H1 (cell line): ENCODE results near the gene STX10. TPM values are rescaled to one million over a fixed set of nuclear protein-coding genes. Genes with fewer than 3 reads are reported as not detected.

ENCODE experiments used
- CTCF ChIA-PET: fragments of 300-600 bp; sonication (Branson Sonifier 250); formaldehyde crosslinking; loops from one replicate; lab custom pipeline; 2021; ENCODE audit not compliant: partially characterized antibody; lab: Charles Lee
- POLR2A ChIA-PET: fragments of 300-600 bp; sonication (Branson Sonifier 250); formaldehyde crosslinking; loops from one replicate; lab custom pipeline; 2021; ENCODE audit warnings: inconsistent platforms; ENCODE audit not compliant: partially characterized antibody; lab: Charles Lee
- DNase-seq, 2 experiments: peaks; one replicate each; pipeline versions ENCODE4 v3.0.0 to v3.0.0-alpha.2; 2010 to 2022; ENCODE audit warnings: low spot score in 2 of 2, low read depth in 1 of 2, mixed read lengths in 1 of 2
- FAIRE-seq: peaks from 2 replicates; lab custom pipeline; 2011; peaks lifted over from hg19 to GRCh38; lab: Jason Lieb, UNC
- H2AFZ ChIP-seq: 2 replicates; pipeline ENCODE4 v1.8.1; 2012; ENCODE audit warnings: low read length, inconsistent platforms
- H2AK5ac ChIP-seq: 2 replicates; pipeline ENCODE4 v1.6.1; 2013; ENCODE audit warnings: low read depth, low read length
- H2BK120ac ChIP-seq: replicated peaks from 2 replicates; pipeline ENCODE3; 2013; ENCODE audit warnings: low read depth, low read length, inconsistent platforms
- H2BK12ac ChIP-seq: 2 replicates; pipeline ENCODE4 v1.6.1; 2013; ENCODE audit warnings: low read depth, low read length
- H2BK15ac ChIP-seq: 2 replicates; pipeline ENCODE4 v1.6.1; 2013; ENCODE audit warnings: low read length
- H2BK20ac ChIP-seq: 2 replicates; pipeline ENCODE4 v1.6.1; 2013; ENCODE audit warnings: low read length
- H2BK5ac ChIP-seq: 2 replicates; pipeline ENCODE4 v1.6.1; 2013; ENCODE audit warnings: low read depth, low read length
- H3K14ac ChIP-seq: 2 replicates; pipeline ENCODE4 v1.6.1; 2013; ENCODE audit warnings: inconsistent platforms; ENCODE audit not compliant: insufficient read length
- H3K18ac ChIP-seq: 2 replicates; pipeline ENCODE4 v1.6.1; 2013; ENCODE audit warnings: low read length; ENCODE audit errors: extremely low read depth
- H3K23ac ChIP-seq: 2 replicates; pipeline ENCODE4 v1.6.1; 2013; ENCODE audit warnings: inconsistent platforms; ENCODE audit not compliant: insufficient read length
- H3K23me2 ChIP-seq: 2 replicates; pipeline ENCODE4 v1.6.1; 2013; ENCODE audit warnings: low read depth, low read length
- H3K27ac ChIP-seq: 2 replicates; pipeline ENCODE4 v1.6.1; 2011; ENCODE audit warnings: low read depth, low read length, inconsistent platforms
- H3K27me3 ChIP-seq, 4 experiments: replicated peaks in 1 of 4; 1 replicate in 1 of 4; 2 replicates in 3 of 4; pipeline versions ENCODE4 v1.6.1 to v1.8.1; 2011 to 2013; ENCODE audit warnings: low read length in 3 of 4, mild to moderate bottlenecking in 3 of 4, inconsistent platforms in 2 of 4, mixed read lengths in 2 of 4, moderate library complexity in 1 of 4; ENCODE audit not compliant: control insufficient read depth in 3 of 4, insufficient read depth in 3 of 4; ENCODE audit errors: extremely low read depth in 1 of 4
- H3K36me3 ChIP-seq, 4 experiments: 2 replicates each; pipeline versions ENCODE4 v1.6.1 to v1.8.1; 2011 to 2013; ENCODE audit warnings: mild to moderate bottlenecking in 4 of 4, low read length in 3 of 4, moderate library complexity in 2 of 4, control low read depth in 1 of 4, inconsistent platforms in 1 of 4; ENCODE audit not compliant: insufficient read depth in 4 of 4, control insufficient read depth in 2 of 4
- H3K4ac ChIP-seq: replicated peaks from 2 replicates; pipeline ENCODE3; 2013; ENCODE audit warnings: low read length, low read depth, mixed read lengths, inconsistent platforms; ENCODE audit not compliant: insufficient read length
- H3K4me1 ChIP-seq, 4 experiments: replicated peaks in 1 of 4; 1 replicate in 1 of 4; 2 replicates in 3 of 4; pipeline versions ENCODE4 v1.6.1 to v1.8.1; 2011 to 2013; ENCODE audit warnings: low read length in 3 of 4, inconsistent platforms in 2 of 4, mixed read lengths in 1 of 4; ENCODE audit not compliant: insufficient read depth in 4 of 4, control insufficient read depth in 3 of 4
- H3K4me2 ChIP-seq, 2 experiments: 2 replicates each; pipeline versions ENCODE4 v1.6.1 to v1.8.1; 2011 to 2013; ENCODE audit warnings: low read depth in 2 of 2, low read length in 2 of 2, control low read depth in 1 of 2, inconsistent platforms in 1 of 2, mild to moderate bottlenecking in 1 of 2; ENCODE audit not compliant: insufficient read depth in 1 of 2
- H3K4me3 ChIP-seq, 4 experiments: fragments of 200-600, 300-600 bp in 1 of 4; sonication (generic), shearing (Covaris generic), sonication (Bioruptor Twin) in 1 of 4; 2 replicates each; pipeline versions ENCODE4 v1.5.1 to v1.8.1; 2011 to 2016; ENCODE audit warnings: low read length in 4 of 4, low read depth in 3 of 4, control low read depth in 2 of 4, inconsistent platforms in 2 of 4, mild to moderate bottlenecking in 2 of 4, mixed read lengths in 1 of 4, moderate library complexity in 1 of 4; ENCODE audit not compliant: insufficient read depth in 2 of 4; ENCODE audit errors: extremely low read depth in 1 of 4
- H3K56ac ChIP-seq: replicated peaks from 2 replicates; pipeline ENCODE3; 2013; ENCODE audit warnings: low read depth, mild to moderate bottlenecking, mixed read lengths, low read length, inconsistent platforms; ENCODE audit not compliant: insufficient read length
- H3K79me1 ChIP-seq: 2 replicates; pipeline ENCODE4 v1.6.1; 2013; ENCODE audit warnings: low read depth, low read length, control low read depth
- H3K79me2 ChIP-seq, 2 experiments: 2 replicates each; pipeline versions ENCODE4 v1.6.1 to v1.8.1; 2012 to 2013; ENCODE audit warnings: low read length in 2 of 2, mild to moderate bottlenecking in 2 of 2, inconsistent platforms in 1 of 2; ENCODE audit not compliant: insufficient read depth in 2 of 2, control insufficient read depth in 1 of 2
- H3K9ac ChIP-seq, 4 experiments: replicated peaks in 1 of 4; 1 replicate in 1 of 4; 2 replicates in 3 of 4; pipeline versions ENCODE4 v1.6.1 to v1.8.1; 2011 to 2013; ENCODE audit warnings: low read depth in 3 of 4, low read length in 3 of 4, control low read depth in 2 of 4, mild to moderate bottlenecking in 2 of 4, moderate library complexity in 2 of 4, inconsistent platforms in 1 of 4; ENCODE audit errors: extremely low read depth in 1 of 4
- H3K9me3 ChIP-seq, 2 experiments: 2 replicates each; pipeline versions ENCODE4 v1.6.1 to v1.8.1; 2012 to 2013; ENCODE audit warnings: mild to moderate bottlenecking in 2 of 2, moderate library complexity in 2 of 2, control low read depth in 1 of 2, inconsistent platforms in 1 of 2, low read depth in 1 of 2, low read length in 1 of 2, mixed read lengths in 1 of 2; ENCODE audit not compliant: insufficient read depth in 2 of 2
- H4K20me1 ChIP-seq, 2 experiments: replicated peaks in 1 of 2; 2 replicates each; pipeline versions ENCODE3 to v1.8.1; 2011 to 2013; ENCODE audit warnings: inconsistent platforms in 2 of 2, low read length in 2 of 2, mild to moderate bottlenecking in 1 of 2; ENCODE audit not compliant: insufficient read depth in 2 of 2, control insufficient read depth in 1 of 2
- H4K5ac ChIP-seq: 2 replicates; pipeline ENCODE4 v1.6.1; 2013; ENCODE audit warnings: low read length, low read depth, mixed read lengths, inconsistent platforms; ENCODE audit not compliant: insufficient read length
- H4K8ac ChIP-seq: 2 replicates; pipeline ENCODE4 v1.8.0; 2013; ENCODE audit warnings: mild to moderate bottlenecking, moderate library complexity, low read length, inconsistent platforms; ENCODE audit not compliant: insufficient read depth; ENCODE audit errors: extremely low read depth
- H4K91ac ChIP-seq: replicated peaks from 2 replicates; pipeline ENCODE3; 2013; ENCODE audit warnings: low read length, mixed read lengths, inconsistent platforms; ENCODE audit not compliant: insufficient read length
- ASH2L ChIP-seq: fragments of 200-600, 300-600 bp; sonication (generic); IDR thresholded peaks from one replicate; pipeline ENCODE4 v1.7.1; 2017; ENCODE audit warnings: low read length
- CEBPB ChIP-seq: IDR thresholded peaks from 2 replicates; pipeline ENCODE4 v1.6.1; 2012; ENCODE audit warnings: low read depth, low read length
- CREB1 ChIP-seq: IDR thresholded peaks from 2 replicates; pipeline ENCODE4 v1.6.1; 2012; ENCODE audit warnings: inconsistent platforms
- EZH2 ChIP-seq: fragments of 200-600 bp; sonication (generic); IDR thresholded peaks from 2 replicates; pipeline ENCODE4 v1.7.1; 2012; ENCODE audit warnings: low read depth, mild to moderate bottlenecking, moderate library complexity, low read length, inconsistent platforms; ENCODE audit not compliant: severe bottlenecking
- FOSL1 ChIP-seq: IDR thresholded peaks from 2 replicates; pipeline ENCODE4 v1.6.1; 2011; ENCODE audit warnings: mild to moderate bottlenecking, low read depth, low read length, moderate library complexity; ENCODE audit not compliant: insufficient read depth
- GTF2F1 ChIP-seq: IDR thresholded peaks from 2 replicates; pipeline ENCODE4 v1.6.1; 2012; ENCODE audit warnings: low read depth, low read length, improper control_type of control experiment, borderline replicate concordance
- MAFK ChIP-seq: IDR thresholded peaks from 2 replicates; pipeline ENCODE4 v1.6.1; 2012; ENCODE audit warnings: low read depth, mild to moderate bottlenecking, improper control_type of control experiment, low read length
- PHF8 ChIP-seq: fragments of 200-600 bp; sonication (generic); conservative IDR thresholded peaks from 2 replicates; pipeline ENCODE4 v1.7.1; 2012; ENCODE audit warnings: low read depth, mild to moderate bottlenecking, inconsistent platforms, low read length, moderate library complexity
- POLR2AphosphoS5 ChIP-seq: IDR thresholded peaks from 2 replicates; pipeline ENCODE4 v1.6.1; 2011; ENCODE audit warnings: low read depth, low read length
- POU5F1 ChIP-seq: IDR thresholded peaks from 2 replicates; pipeline ENCODE4 v1.6.1; 2011; ENCODE audit warnings: low read depth, mild to moderate bottlenecking, low read length, moderate library complexity
- RNF2 ChIP-seq: fragments of 200-900, 300-1000 bp; sonication (generic); IDR thresholded peaks from 2 replicates; pipeline ENCODE4 v1.7.1; 2016; ENCODE audit warnings: borderline replicate concordance, low read depth, mild to moderate bottlenecking, antibody characterized with exemption, low read length; ENCODE audit not compliant: poor library complexity, severe bottlenecking; ENCODE audit errors: missing control alignments
- SIX5 ChIP-seq: IDR thresholded peaks from 2 replicates; pipeline ENCODE4 v1.6.1; 2011; ENCODE audit warnings: mild to moderate bottlenecking, low read depth, low read length
- TEAD4 ChIP-seq: IDR thresholded peaks from 2 replicates; pipeline ENCODE4 v1.6.1; 2012; ENCODE audit warnings: low read depth, low read length, inconsistent platforms, mixed read lengths
- WGBS, 2 experiments: shearing (Covaris generic) in 1 of 2; methylation state at CpG; one replicate each; pipeline versions ENCODE4 v1.1.6 to v1.1.7; 2013 to 2015; ENCODE audit warnings: low lambda C conversion rate in 2 of 2, mixed read lengths in 2 of 2, inconsistent platforms in 1 of 2, low coverage in 1 of 2, missing lambda C conversion rate in 1 of 2; ENCODE audit not compliant: insufficient replicate concordance in 2 of 2, insufficient coverage in 1 of 2, insufficient read length in 1 of 2; ENCODE audit errors: extremely low coverage in 1 of 2, missing lambda C conversion rate in 1 of 2; 5-methylcytosine and 5-hydroxymethylcytosine counted together
- polyA plus RNA-seq, 7 experiments: library from polyadenylated mRNA; depleted of rRNA in 3 of 7; stranded (reverse) in 5 of 7; unstranded in 2 of 7; fragments of >200 nt in 5 of 7; fragments of 200-250 nt in 2 of 7; gene quantifications; 1 replicate in 5 of 7; 2 replicates in 1 of 7; 4 replicates in 1 of 7; pipeline versions ENCODE4 v1.2.1 to v1.2.3, GENCODE V29; 2011 to 2013; ENCODE audit warnings: missing spikeins in 2 of 7, mixed read lengths in 2 of 7
- total RNA-seq: library from RNA; stranded (reverse); fragmentation: NEBNext Ultra II Directional; extraction: Animal tissue kit (Norgen Biotek cat#: 25700); gene quantifications from 2 replicates; pipeline ENCODE4 v1.2.1, GENCODE V29; 2021

STX10 gene
- total and polyA plus RNA-seq, 2 of the 8 experiments (the other 6 are each of a cell fraction or from before 2014, with no cell fraction given): 53.0 to 80.1 TPM

DNA sequence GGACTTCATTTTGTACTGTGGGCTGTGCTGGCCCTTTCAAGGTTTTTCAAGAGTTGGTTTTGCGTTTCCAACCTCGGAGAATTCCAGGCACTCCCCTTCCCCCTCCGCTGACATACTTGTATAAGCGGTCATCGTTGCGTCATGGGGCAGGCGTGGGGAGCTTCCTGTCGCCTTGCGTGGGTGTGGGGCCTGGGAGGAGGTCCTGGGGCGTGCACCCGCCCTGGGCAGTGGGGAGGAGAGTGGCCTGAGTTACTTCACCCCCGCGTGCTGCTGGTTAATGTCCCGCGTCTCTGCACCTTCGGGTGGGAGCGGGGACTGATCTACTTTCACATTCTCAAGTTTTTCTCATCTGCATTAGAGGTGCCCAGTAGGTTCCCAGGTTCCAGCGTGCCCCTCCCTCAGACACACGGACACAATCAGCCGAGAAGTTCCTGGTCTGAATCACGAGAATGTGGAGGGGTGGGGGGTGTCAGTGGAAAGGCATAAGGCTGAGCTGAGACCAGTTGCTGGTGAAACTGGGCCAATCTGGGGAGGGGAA is 4.1 kb upstream of the STX10 start:
- H3K4ac ChIP-seq: peak overlapping the region; percentile 63
- peak overlapping the region; percentile 69 for H4K91ac ChIP-seq
- peaks cover 0 to 8% (median 6%) of the 10 kb centered on the region in 4 experiments for H3K4me1 ChIP-seq
- H2BK20ac ChIP-seq: no peak overlapping the region
- peaks cover 0 to 7% (median 2%) of the 10 kb centered on the region in 4 experiments; a peak in 2 of 8 replicates for H3K36me3 ChIP-seq
- no peak overlapping the region; the same call in 1 of the 2 replicates for H2AK5ac ChIP-seq
- peak overlapping the region; percentile 82 to 97 (median 94) for H3K9ac ChIP-seq
- peaks cover 24% of the 10 kb centered on the region for H3K23me2 ChIP-seq
- no peaks in the 10 kb centered on the region; a peak in 2 of 7 replicates for H3K27me3 ChIP-seq
- H3K4me2 ChIP-seq: peak overlapping the region; percentile 77 to 82
- WGBS, 2 experiments: 2% methylated on average over 21 of the region's 21 CpGs; no CpG with 5 or more reads in 1 of the 2 experiments
- H4K5ac ChIP-seq: peak overlapping the region; percentile 58
- ChIA-PET CTCF (interaction anchor here (0.6 to 1.3 kb wide), 5 partner anchors 9 to 268 kb away, joined by 3 to 4 read pairs (median 3); no protein-coding TSS in a partner anchor), POLR2A (interaction anchor here (0.5 to 9.6 kb wide), 19 partner anchors 12 to 457 kb away, joined by 3 to 530 read pairs (median 6); partner anchors contain the start of genes NACC1 and TRMT1)
- peak overlapping the region; percentile 92; the same call in 1 of the 2 replicates for H2BK12ac ChIP-seq
- H3K18ac ChIP-seq: peak overlapping the region; percentile 80
- H3K56ac ChIP-seq: peak overlapping the region; percentile 71
- peaks cover 17 to 40% of the 10 kb centered on the region in 2 experiments for H3K79me2 ChIP-seq
- H4K8ac ChIP-seq: peak overlapping the region; percentile 93; the same call in 1 of the 2 replicates
- peak overlapping the region; percentile 90 to 99 (median 92) for H3K4me3 ChIP-seq
- H3K27ac ChIP-seq: peak overlapping the region; percentile 89
- FAIRE-seq (no peak), DNase-seq (peak in 1 of 2 experiments; percentile 53)
- no peak overlapping the region for H2AFZ ChIP-seq
- peak overlapping the region; percentile 14 for H3K14ac ChIP-seq
- no peak overlapping the region for H2BK15ac ChIP-seq
- peak overlapping the region; percentile 18 for H2BK120ac ChIP-seq
- H3K79me1 ChIP-seq: peaks cover 3% of the 10 kb centered on the region
- H3K9me3 ChIP-seq: no peaks in the 10 kb centered on the region
- peak overlapping the region; percentile 99 for H2BK5ac ChIP-seq
- peaks cover 7 to 11% of the 10 kb centered on the region in 2 experiments for H4K20me1 ChIP-seq
- H3K23ac ChIP-seq: no peak overlapping the region
- TF ChIP-seq FOSL1: no peak
- TF ChIP-seq MAFK: no peak
- TF ChIP-seq POLR2AphosphoS5: peak; percentile 70
- no peak for TF ChIP-seq TEAD4
- peak; percentile 29; the same call in 1 of the 2 replicates for TF ChIP-seq CEBPB
- no peak for TF ChIP-seq RNF2
- no peak for TF ChIP-seq POU5F1
- no peak for TF ChIP-seq GTF2F1
- TF ChIP-seq SIX5: no peak
- TF ChIP-seq PHF8: no peak; the same call in 1 of the 2 replicates
- no peak for TF ChIP-seq ASH2L
- TF ChIP-seq CREB1: peak; percentile 41; the same call in 1 of the 2 replicates
- no peak for TF ChIP-seq EZH2
